Measurements from ENCODE around the gene CPVL.

CPVL gene

GRCh38 chr7:29156907-29157452 is 10.6 kb upstream of the CPVL start:
- DNase-seq (ENCODE audit: low read depth, low spot score), result no peak

- DNase-seq (ENCODE audit: low read depth, low spot score), result no peak
Measured at GRCh38 chr7:29154076-29154475, 7.7 kb upstream of the CPVL start.

GRCh38 chr7:29150856-29151255 is 4.5 kb upstream of the CPVL start:
- no peak for DNase-seq (ENCODE audit: low read depth, low spot score)

- DNase-seq (ENCODE audit: low read depth, low spot score), result no peak
Measured at GRCh38 chr7:29149036-29149435, 2.7 kb upstream of the CPVL start.

- DNase-seq (ENCODE audit: low read depth, low spot score), result no peak
Measured at GRCh38 chr7:29147821-29148220, 1.5 kb upstream of the CPVL start.

- no peak for DNase-seq (ENCODE audit: low read depth, low spot score)
Measured at GRCh38 chr7:29146888-29147609, 712 bp upstream of the CPVL start.

GRCh38 chr7:29145553-29146056 is 732 bp downstream of the CPVL start:
- no peak for DNase-seq (ENCODE audit: low read depth, low spot score)

GRCh38 chr7:29143751-29144150 is 2.6 kb downstream of the CPVL start:
- DNase-seq (ENCODE audit: low read depth, low spot score), result no peak

- DNase-seq (ENCODE audit: low read depth, low spot score), result no peak
Measured at GRCh38 chr7:29142021-29142727, 4.2 kb downstream of the CPVL start.

- no peak for DNase-seq (ENCODE audit: low read depth, low spot score)
Measured at GRCh38 chr7:29140873-29141468, 5.4 kb downstream of the CPVL start.

GRCh38 chr7:29139796-29140195 is 6.5 kb downstream of the CPVL start:
- DNase-seq (ENCODE audit: low read depth, low spot score), result no peak

- DNase-seq (ENCODE audit: low read depth, low spot score), result peak; percentile 10
Measured at GRCh38 chr7:29139191-29139590, 7.1 kb downstream of the CPVL start.

- DNase-seq (ENCODE audit: low read depth, low spot score), result no peak
Measured at GRCh38 chr7:29138588-29138987, 7.7 kb downstream of the CPVL start.

GRCh38 chr7:29135846-29136245 is 10.5 kb downstream of the CPVL start:
- DNase-seq (ENCODE audit: low read depth, low spot score), result no peak

GRCh38 chr7:29132980-29133379 is 13.4 kb downstream of the CPVL start:
- DNase-seq (ENCODE audit: low read depth, low spot score), result no peak

GRCh38 chr7:29131678-29132077 is 14.7 kb downstream of the CPVL start:
- DNase-seq (ENCODE audit: low read depth, low spot score), result no peak

- no peak for DNase-seq (ENCODE audit: low read depth, low spot score)
Measured at GRCh38 chr7:29130096-29130495, 16.2 kb downstream of the CPVL start.

- peak; percentile 48 for DNase-seq (ENCODE audit: low read depth, low spot score)
Measured at GRCh38 chr7:29127527-29127926, 18.8 kb downstream of the CPVL start.

- DNase-seq (ENCODE audit: low read depth, low spot score), result no peak
Measured at GRCh38 chr7:29126804-29127203, 19.5 kb downstream of the CPVL start.

GRCh38 chr7:29123626-29124190 is 22.6 kb downstream of the CPVL start:
- DNase-seq (ENCODE audit: low read depth, low spot score), result no peak

GRCh38 chr7:29122759-29123158 is 23.6 kb downstream of the CPVL start:
- DNase-seq (ENCODE audit: low read depth, low spot score), result no peak

- DNase-seq (ENCODE audit: low read depth, low spot score), result no peak
Measured at GRCh38 chr7:29122081-29122480, 24.3 kb downstream of the CPVL start.

All from ELF-1 (cell line).